Kasumi-1 (cell line): ENCODE measurements around the gene CERS3.

Experiments used
- DNase-seq, 2 experiments: peaks; one replicate each; lab custom pipeline; 2025; lab: John Stamatoyannopoulos, UW

CERS3 gene

DNA sequence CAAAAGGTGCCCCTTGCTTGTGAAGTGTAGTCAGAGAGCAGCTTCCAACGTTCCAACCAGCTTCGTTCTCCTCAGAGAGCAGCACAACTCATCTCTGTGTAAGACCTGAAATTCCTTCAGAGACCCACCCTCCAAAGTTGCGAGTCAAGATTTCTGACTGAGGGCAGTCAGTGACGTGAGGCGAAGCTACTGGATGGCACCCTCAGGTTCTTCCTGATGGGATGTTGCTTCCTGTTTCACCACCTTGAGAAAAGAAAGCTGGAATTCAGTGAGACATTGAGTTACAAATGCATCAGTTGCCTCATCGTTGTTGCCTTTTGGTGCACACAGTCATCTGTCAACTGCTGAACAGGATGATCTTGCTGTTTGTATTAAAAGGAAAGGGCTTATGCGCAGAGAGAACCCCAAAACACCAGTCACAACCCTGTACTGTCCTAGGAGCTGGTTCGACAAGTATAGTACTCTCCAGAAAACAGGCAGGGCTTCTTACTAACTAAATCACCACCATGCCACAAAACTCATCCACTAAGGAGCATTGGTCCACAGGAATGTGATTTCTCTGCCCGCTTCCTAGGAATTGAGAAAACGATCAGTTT lies at the start of gene CERS3:
CERS3 (minus strand) TSS at position 118 of the 596 bp plus-strand sequence. CDS start 27,101 bp downstream, outside the sequence.
- no peak for DNase-seq

GRCh38 chr15:100573526-100573925 lies 44.8 kb upstream of the CERS3 start:
- no peak for DNase-seq

DNA sequence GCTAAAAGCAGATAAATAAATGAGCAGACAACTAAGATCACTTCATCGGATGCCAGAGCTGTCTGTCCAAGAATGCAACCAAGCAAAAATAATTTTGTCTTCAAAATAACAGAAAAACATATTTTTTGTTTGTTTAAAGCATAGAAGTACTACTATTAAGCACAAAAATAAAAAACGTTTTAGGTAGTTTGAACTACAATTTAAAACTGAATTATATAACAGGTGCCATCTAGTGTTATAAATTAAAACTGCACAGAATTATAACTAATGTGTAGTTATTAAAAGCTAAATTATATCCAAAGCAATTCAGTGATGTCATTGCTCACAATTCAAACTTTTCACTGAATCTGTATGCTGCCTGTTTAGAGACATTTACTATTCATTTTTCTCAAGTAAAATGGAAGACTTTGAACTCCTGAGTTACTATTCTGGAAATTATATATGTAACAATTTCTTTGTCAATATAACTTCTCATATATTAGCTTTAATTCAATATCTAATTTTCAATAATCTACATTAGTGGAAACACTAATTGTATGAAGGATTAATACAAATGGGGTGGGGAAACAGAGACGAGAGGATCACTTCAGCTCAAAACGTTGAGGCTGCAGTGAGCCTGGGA lies 43.7 kb upstream of the CERS3 start:
- peak; percentile 24 to 59 for DNase-seq

- DNase-seq = no peak
Measured at GRCh38 chr15:100571592-100572167, 42.9 kb upstream of the CERS3 start.

- no peak for DNase-seq
Measured at GRCh38 chr15:100570735-100571313, 42.1 kb upstream of the CERS3 start.

DNA sequence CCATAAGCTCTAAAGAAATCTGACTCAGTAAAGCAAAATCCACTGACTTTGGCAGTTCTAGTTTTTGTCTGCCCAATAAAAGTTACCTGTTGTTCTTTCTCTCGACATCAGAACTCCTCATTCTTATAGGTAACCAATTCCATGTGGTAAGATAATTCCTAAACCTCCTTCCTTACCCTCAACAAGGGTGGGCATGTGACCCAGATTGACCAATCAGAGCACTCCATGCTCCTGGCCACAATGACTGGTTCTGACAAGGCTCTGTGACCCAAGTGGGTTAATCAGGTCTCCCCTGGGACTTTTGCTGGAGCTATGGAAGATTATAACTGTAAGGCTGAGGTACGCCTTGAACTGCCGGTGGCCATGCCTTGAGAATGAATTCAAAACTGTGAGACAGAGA lies 41.5 kb upstream of the CERS3 start:
- DNase-seq = no peak

DNA sequence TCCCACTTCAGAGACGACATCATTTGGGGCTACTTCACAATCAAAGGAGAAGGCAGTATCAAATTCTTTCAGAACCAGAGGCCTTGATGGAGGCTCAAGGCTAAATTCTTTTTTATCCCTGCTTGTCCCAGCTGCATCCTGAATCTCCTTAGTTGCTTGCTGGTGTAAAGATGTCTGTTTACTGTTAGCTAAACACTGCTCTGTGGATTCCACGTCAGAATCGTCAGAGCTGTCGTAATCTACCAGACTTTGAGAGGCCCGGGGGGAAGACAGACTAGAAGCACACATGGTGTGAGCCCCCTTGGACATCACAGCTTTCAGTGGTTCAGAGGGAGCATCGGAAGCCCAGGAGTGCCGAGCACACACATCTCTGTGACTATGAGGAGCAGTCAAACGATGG lies 40.6 kb upstream of the CERS3 start:
- no peak for DNase-seq

- DNase-seq = no peak
Measured at GRCh38 chr15:100566850-100567628, 38.3 kb upstream of the CERS3 start.

- DNase-seq = no peak
Measured at GRCh38 chr15:100565591-100565990, 36.8 kb upstream of the CERS3 start.

GRCh38 chr15:100560323-100560722 lies 31.6 kb upstream of the CERS3 start:
- no peak for DNase-seq

- DNase-seq = no peak
Measured at GRCh38 chr15:100559330-100559729, 30.6 kb upstream of the CERS3 start.

GRCh38 chr15:100558771-100559254 lies 30.1 kb upstream of the CERS3 start:
- DNase-seq = no peak

DNA sequence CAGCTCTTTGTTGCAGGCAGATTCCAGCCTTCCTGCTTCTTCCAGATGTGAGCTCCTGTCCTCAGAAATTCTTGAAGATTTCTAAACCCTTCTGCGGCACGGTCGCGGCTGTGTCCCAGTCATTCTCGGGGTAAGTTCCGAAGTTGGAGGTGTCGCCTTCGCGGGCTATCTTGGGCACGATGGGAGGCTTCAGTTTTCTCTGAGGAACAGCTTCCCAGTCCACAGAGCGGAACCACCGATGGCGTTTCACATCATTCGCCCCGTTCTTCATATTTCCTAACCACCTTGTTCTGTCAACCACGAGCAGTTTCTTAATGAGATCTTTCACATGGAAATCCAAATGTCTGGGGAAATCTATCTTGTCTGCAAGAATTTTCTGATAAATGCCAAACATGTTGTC lies 24.7 kb upstream of the CERS3 start:
- DNase-seq = no peak

- no peak for DNase-seq
Measured at GRCh38 chr15:100547961-100548360, 19.2 kb upstream of the CERS3 start.

DNA sequence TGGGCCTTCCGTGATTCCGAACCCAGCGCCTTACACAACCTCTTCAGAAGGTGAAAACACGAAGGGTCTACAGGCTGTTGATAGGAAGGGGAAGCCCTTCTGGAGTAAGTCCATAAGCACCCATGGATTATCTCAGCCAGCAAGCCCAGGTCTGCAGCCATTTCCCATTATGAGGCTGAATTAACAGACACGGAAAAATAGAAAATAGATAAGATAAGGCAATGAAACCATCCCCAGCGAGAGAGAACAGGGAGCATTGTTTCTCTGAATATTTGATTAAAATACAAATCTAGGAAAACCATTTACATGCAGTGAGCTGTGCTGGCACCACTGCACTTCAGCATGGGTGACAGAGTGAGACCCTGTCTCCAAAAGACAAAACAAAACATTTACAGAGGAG lies 16.2 kb upstream of the CERS3 start:
- DNase-seq = no peak

- no peak for DNase-seq
Measured at GRCh38 chr15:100544338-100544841, 15.6 kb upstream of the CERS3 start.

DNA sequence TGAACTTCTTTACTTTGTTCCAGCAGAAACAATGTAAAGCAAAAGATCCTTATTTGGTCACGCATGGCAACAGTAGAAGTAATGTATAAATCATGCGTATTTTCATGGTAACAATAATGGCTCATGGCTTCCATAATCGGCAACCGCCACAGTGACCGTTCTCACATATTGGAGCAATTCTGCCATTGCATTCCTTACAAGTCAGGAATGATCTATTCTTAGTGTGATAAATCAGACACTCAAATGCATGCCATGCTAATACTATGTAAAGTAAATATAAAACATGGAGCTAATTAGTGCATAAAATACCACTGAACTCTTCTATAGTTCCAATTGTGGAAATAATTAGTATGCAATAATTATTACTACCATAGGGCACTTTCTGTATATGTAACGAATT lies 13.5 kb upstream of the CERS3 start:
- no peak for DNase-seq

DNA sequence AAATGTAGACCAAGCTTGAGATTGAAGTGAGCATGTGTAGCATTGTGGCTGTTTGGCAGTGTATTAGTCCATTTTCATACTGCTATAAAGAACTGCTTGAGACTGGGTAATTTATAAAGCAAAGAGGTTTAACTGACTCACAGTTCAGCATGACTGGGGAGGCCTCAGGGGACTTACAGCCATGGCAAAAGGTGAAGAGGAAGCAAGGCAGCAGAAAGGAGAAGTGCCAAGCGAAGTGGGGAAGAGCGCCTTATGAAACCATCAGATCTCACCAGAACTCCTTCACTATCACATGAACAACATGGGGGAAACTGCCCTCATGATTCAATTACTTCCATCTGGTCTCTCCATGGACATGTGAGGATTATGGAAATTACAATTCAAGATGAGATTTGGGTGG lies 8.6 kb upstream of the CERS3 start:
- peak; percentile 79 to 88 for DNase-seq

- no peak for DNase-seq
Measured at GRCh38 chr15:100536733-100537132, 8.0 kb upstream of the CERS3 start.

DNA sequence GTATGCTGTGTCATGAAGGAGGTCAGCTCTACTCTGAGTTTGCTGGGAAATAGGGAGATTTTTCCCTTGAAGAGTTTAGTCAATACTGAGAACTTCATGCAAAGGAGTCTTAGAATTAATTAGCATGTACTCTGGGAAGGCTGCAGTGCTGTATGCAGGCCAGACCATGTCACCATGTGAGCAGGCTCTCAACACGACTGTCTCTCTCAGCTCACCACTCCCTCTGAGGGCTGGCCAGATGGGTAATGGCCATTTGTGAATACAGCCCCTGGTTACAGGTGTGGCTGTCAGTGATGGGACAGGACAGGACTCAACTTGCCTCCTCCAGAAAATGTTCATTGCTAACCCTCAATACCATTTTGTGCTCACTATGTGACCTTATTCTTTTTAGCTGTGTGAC lies 5.1 kb upstream of the CERS3 start:
- no peak for DNase-seq

GRCh38 chr15:100531823-100532327 lies 3.1 kb upstream of the CERS3 start:
- no peak for DNase-seq

GRCh38 chr15:100531204-100531603 lies 2.5 kb upstream of the CERS3 start:
- DNase-seq = no peak
